HG03064 (cell line): ENCODE measurements around the gene RNF112.

Experiments used
- ATAC-seq: cut with Tn5 transposase; IDR thresholded peaks from one replicate; pipeline ENCODE4 v1.9.1; 2021; ENCODE audit warnings: low read depth; ENCODE audit not compliant: unreplicated experiment

Gene RNF112

GRCh38 chr17:19372866-19373504, 38.0 kb upstream of the RNF112 start:
- no peak for ATAC-seq

GRCh38 chr17:19374136-19374535, 36.9 kb upstream of the RNF112 start:
- ATAC-seq: no peak

GRCh38 chr17:19375732-19376131, 35.3 kb upstream of the RNF112 start:
- ATAC-seq: no peak

GRCh38 chr17:19376811-19377210, 34.2 kb upstream of the RNF112 start:
- ATAC-seq: no peak

GRCh38 chr17:19377602-19378415, 33.2 kb upstream of the RNF112 start:
- ATAC-seq: peak; percentile 90

GRCh38 chr17:19378416-19379360, 32.3 kb upstream of the RNF112 start, which contains the start of gene MAPK7:
MAPK7 (plus strand) TSS chr17:19378498; CDS start chr17:19378901, 403 bp downstream.
- peak; percentile 9 for ATAC-seq

- ATAC-seq: no peak
Measured at GRCh38 chr17:19379361-19380065, 31.5 kb upstream of the RNF112 start.

- ATAC-seq: no peak
Measured at GRCh38 chr17:19380481-19381301, 30.3 kb upstream of the RNF112 start.

- ATAC-seq: no peak
Measured at GRCh38 chr17:19381361-19381740, 29.7 kb upstream of the RNF112 start.

- ATAC-seq: no peak
Measured at GRCh38 chr17:19381741-19382444, 29.1 kb upstream of the RNF112 start.

GRCh38 chr17:19382531-19383444, 28.2 kb upstream of the RNF112 start:
- ATAC-seq: no peak

- ATAC-seq: no peak
Measured at GRCh38 chr17:19383681-19384470, 27.2 kb upstream of the RNF112 start.

- no peak for ATAC-seq
Measured at GRCh38 chr17:19384723-19385391, 26.2 kb upstream of the RNF112 start.

- ATAC-seq: no peak
Measured at GRCh38 chr17:19385521-19385983, 25.5 kb upstream of the RNF112 start.

- ATAC-seq: no peak
Measured at GRCh38 chr17:19386051-19386929, 24.7 kb upstream of the RNF112 start.
